ENCODE measurements around the gene ETAA1.

Gene ETAA1

GRCh38 chr2:67456428-67456827 lies 59.3 kb downstream of the ETAA1 start:
- no peak overlapping the region for H3K27ac Mint-ChIP-seq
- H3K4me3 Mint-ChIP-seq: no peak overlapping the region
- H3K36me3 Mint-ChIP-seq: no peaks in the 10 kb centered on the region
- DNase-seq (ENCODE audit: low spot score in 2 of 2) (no peak), ATAC-seq (no peak)
- no peaks in the 10 kb centered on the region for H3K4me1 Mint-ChIP-seq
- H3K9me3 Mint-ChIP-seq: no peaks in the 10 kb centered on the region

GRCh38 chr2:67457699-67458098 lies 60.6 kb downstream of the ETAA1 start:
- ATAC-seq (no peak), DNase-seq (ENCODE audit: low spot score in 2 of 2) (no peak)
- Mint-ChIP-seq H3K4me1 (no peaks in the 10 kb centered on the region), H3K36me3 (no peaks in the 10 kb centered on the region), H3K27ac (no peak overlapping the region), H3K9me3 (no peaks in the 10 kb centered on the region), H3K4me3 (no peak overlapping the region)

GRCh38 chr2:67459761-67460160 lies 62.6 kb downstream of the ETAA1 start:
- Mint-ChIP-seq H3K9me3 (no peaks in the 10 kb centered on the region), H3K27ac (no peak overlapping the region), H3K4me1 (no peaks in the 10 kb centered on the region), H3K4me3 (no peak overlapping the region), H3K36me3 (no peaks in the 10 kb centered on the region)
- DNase-seq (ENCODE audit: low spot score in 2 of 2): no peak
- no peak for ATAC-seq
